Left lung (tissue), 10 donors: Measurements from ENCODE around the gene PLEKHJ1. TPM values are rescaled to one million over a fixed set of nuclear protein-coding genes. Genes with fewer than 3 reads are reported as not detected.

Experiments used
- ATAC-seq: fragments of 200-7000 bp; cut with Tn5 transposase; one replicate; pipeline ENCODE4 v1.9.1; 2020; ENCODE audit warnings: moderate library complexity
- DNase-seq, 4 donors: peaks; one replicate each; pipeline ENCODE4 v3.0.0-alpha.2; 2013 to 2020
- H3K27ac ChIP-seq, 2 donors: fragments of 200-600 bp; sonication (generic) in 1 of 2; one replicate each; pipeline versions ENCODE4 v1.5.0 to v1.8.0; 2020 to 2021
- H3K27me3 ChIP-seq, 2 donors: fragments of 200-600 bp; sonication (generic) in 1 of 2; one replicate each; pipeline versions ENCODE4 v1.5.0 to v1.8.0; 2020 to 2021
- H3K36me3 ChIP-seq, 2 donors: fragments of 200-600 bp; sonication (generic) in 1 of 2; one replicate each; pipeline versions ENCODE4 v1.5.0 to v1.8.0; 2020 to 2021
- H3K4me1 ChIP-seq, 2 donors: fragments of 200-600 bp; one replicate each; pipeline ENCODE4 v1.8.0; 2021
- H3K4me3 ChIP-seq, 2 donors: fragments of 200-600 bp; sonication (generic) in 1 of 2; one replicate each; pipeline versions ENCODE4 v1.5.0 to v1.8.0; 2020 to 2021; ENCODE audit warnings: mild to moderate bottlenecking in 1 of 2
- H3K9me3 ChIP-seq, 2 donors: fragments of 200-600 bp; sonication (generic) in 1 of 2; one replicate each; pipeline versions ENCODE4 v1.5.0 to v1.8.0; 2020 to 2021
- CTCF ChIP-seq, 2 donors: fragments of 200-600 bp; sonication (generic) in 1 of 2; IDR thresholded peaks; one replicate each; pipeline versions ENCODE4 v1.5.0 to v1.8.0; 2021; ENCODE audit warnings: antibody characterized with exemption in 2 of 2
- intact Hi-C, 2 donors: fragments of 100-400 bp; cut with DNase I; formaldehyde crosslinking; loops; one replicate each; pipeline versions ENCODE4 v1.11.2 to v1.14.2; 2022
- polyA plus RNA-seq, 6 donors: library from polyadenylated mRNA; unstranded; fragments of 120-200 nt; gene quantifications; one replicate each; pipeline ENCODE4 v1.2.1, GENCODE V29; 2013; ENCODE audit not compliant: insufficient read length in 6 of 6
- total RNA-seq, 2 donors: library from RNA; stranded (reverse); fragmentation: NEBNext Ultra II Directional; extraction: Animal tissue kit (Norgen Biotek cat#: 25700); gene quantifications; one replicate each; pipeline ENCODE4 v1.2.1, GENCODE V29; 2021
- donor health status: DM: no; HTN: yes; CAD: no.
- donor health status: DM: no; HTN: no; CAD: no.

The PLEKHJ1 gene
- total and polyA plus RNA-seq, 8 donors = 44.0 to 74.4 (median 56.5) TPM

DNA sequence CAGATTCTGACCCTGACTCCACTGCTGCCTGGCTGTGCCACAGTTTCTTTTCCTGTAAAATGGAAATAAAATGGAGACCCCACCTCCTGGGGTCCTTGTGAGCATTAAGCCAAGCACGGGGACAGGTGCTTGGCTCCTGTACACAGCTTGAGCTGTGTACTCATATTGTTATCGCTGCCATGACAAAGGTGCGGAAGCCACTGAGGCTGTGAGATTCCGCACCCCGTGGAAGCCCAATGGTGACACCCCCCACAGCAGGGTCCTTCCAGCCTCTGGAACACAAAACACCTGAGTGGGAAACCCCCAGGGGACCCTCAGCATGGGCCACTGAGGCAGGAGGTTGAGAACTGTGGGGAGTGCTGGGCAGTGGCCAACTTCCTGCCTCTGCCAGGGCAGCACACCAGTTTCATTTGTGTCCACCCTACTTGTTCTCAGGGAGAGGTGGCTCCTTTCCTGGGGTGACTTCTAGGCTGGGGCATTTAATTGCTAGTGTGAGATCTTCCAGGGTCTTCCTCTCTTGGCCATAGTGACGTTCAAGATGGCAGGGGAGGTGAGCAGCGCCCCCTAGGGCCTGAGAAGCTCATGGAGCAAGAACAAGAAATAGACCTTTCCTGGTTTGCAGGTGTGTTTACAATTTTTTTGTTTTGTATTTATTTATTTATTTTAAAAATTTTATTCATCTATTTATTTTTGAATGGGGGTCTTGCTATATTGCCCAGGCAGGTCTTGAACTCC lies 25.5 kb upstream of the PLEKHJ1 start:
- intact Hi-C loops = no loop called here
- Histone ChIP-seq H3K27me3 (no peaks in the 10 kb centered on the region), H3K27ac (no peak overlapping the region), H3K4me3 (no peak overlapping the region), H3K36me3 (no peaks in the 10 kb centered on the region), H3K9me3 (no peaks in the 10 kb centered on the region), H3K4me1 (peaks cover 2 to 33% of the 10 kb centered on the region in 2 donors)
- DNase-seq (no peak), ATAC-seq (no peak)
- peak; percentile 51 to 70 for TF ChIP-seq CTCF (IDR thresholded peaks at IDR 0.05)

DNA sequence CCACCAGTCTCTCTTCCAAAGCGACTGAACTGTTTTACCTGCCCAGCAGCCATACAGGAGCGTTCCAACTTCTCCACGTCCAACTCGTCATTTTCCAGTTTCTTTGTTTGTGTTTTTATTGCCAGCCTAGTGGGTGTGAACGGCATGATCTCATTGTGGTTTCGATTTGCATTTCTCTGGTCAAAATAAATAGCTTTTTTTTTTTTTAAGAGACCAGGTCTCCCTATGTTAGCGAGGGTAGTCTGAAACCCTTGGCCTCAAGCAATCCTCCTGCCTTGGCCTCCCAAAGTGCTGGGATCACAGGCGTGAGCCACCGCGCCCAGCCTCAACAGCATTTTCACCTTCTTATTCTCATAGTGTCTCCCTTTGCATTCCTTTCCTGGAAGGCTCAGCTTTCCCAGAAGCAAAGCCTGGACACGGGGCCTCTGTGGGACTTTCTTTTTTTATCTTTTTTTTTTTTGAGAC lies 24.2 kb upstream of the PLEKHJ1 start:
- Histone ChIP-seq H3K27me3 (peaks cover 0 to 2% of the 10 kb centered on the region in 2 donors), H3K4me1 (peaks cover 0 to 21% of the 10 kb centered on the region in 2 donors), H3K4me3 (no peak overlapping the region), H3K27ac (no peak overlapping the region), H3K36me3 (no peaks in the 10 kb centered on the region), H3K9me3 (no peaks in the 10 kb centered on the region)
- TF ChIP-seq CTCF (IDR thresholded peaks at IDR 0.05) = no peak
- ATAC-seq (no peak), DNase-seq (no peak)
- intact Hi-C loops = no loop called here

- intact Hi-C loops = no loop called here
- ATAC-seq (no peak), DNase-seq (no peak)
- peaks cover under 1 to 7% of the 10 kb centered on the region in 2 donors for H3K27me3 ChIP-seq
- H3K9me3 ChIP-seq = no peaks in the 10 kb centered on the region
- no peaks in the 10 kb centered on the region for H3K36me3 ChIP-seq
- TF ChIP-seq CTCF (IDR thresholded peaks at IDR 0.05) = no peak
- H3K27ac ChIP-seq = no peak overlapping the region
- no peak overlapping the region for H3K4me3 ChIP-seq
- peaks cover 0 to 11% of the 10 kb centered on the region in 2 donors for H3K4me1 ChIP-seq
Measured at GRCh38 chr19:2259336-2259735, 23.2 kb upstream of the PLEKHJ1 start.

GRCh38 chr19:2255982-2256685 lies 20.0 kb upstream of the PLEKHJ1 start, which contains the start of gene JSRP1:
TSS of gene JSRP1 (minus strand) at chr19:2256417. CDS start at chr19:2255314, 1,103 bp downstream.
- no peak for TF ChIP-seq CTCF (IDR thresholded peaks at IDR 0.05)
- no peaks in the 10 kb centered on the region for H3K36me3 ChIP-seq
- peaks cover 32 to 39% of the 10 kb centered on the region in 2 donors for H3K27me3 ChIP-seq
- no peak within 1 kb of the TSS for H3K27ac ChIP-seq
- no peak within 1 kb of the TSS for H3K4me3 ChIP-seq
- DNase-seq = no peak
- intact Hi-C loops = no loop called here
- H3K9me3 ChIP-seq = no peaks in the 10 kb centered on the region
- ATAC-seq = no peak
- peaks cover 19 to 28% of the 10 kb centered on the region in 2 donors for H3K4me1 ChIP-seq
